ENCODE data around the gene ASB1.

- TF ChIP-seq POLR2A (IDR thresholded peaks at IDR 0.05) (no peak), POLR2AphosphoS5 (IDR thresholded peaks at IDR 0.05) (peak in 2 of 4 donors; percentile 28 to 63)
- TF ChIP-seq, protein P1, sequence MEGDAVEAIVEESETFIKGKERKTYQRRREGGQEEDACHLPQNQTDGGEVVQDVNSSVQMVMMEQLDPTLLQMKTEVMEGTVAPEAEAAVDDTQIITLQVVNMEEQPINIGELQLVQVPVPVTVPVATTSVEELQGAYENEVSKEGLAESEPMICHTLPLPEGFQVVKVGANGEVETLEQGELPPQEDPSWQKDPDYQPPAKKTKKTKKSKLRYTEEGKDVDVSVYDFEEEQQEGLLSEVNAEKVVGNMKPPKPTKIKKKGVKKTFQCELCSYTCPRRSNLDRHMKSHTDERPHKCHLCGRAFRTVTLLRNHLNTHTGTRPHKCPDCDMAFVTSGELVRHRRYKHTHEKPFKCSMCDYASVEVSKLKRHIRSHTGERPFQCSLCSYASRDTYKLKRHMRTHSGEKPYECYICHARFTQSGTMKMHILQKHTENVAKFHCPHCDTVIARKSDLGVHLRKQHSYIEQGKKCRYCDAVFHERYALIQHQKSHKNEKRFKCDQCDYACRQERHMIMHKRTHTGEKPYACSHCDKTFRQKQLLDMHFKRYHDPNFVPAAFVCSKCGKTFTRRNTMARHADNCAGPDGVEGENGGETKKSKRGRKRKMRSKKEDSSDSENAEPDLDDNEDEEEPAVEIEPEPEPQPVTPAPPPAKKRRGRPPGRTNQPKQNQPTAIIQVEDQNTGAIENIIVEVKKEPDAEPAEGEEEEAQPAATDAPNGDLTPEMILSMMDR (IDR thresholded peaks at IDR 0.05) = no peak
These were observed 66.1 kb downstream of the ASB1 start for GRCh38 chr2:238492840-238493239.
